OCI-LY3 (cell line): ENCODE results near the gene DGKB.

ENCODE experiments used
- EZH2phosphoT487 ChIP-seq: fragments of 200-600 bp; shearing (Covaris generic); IDR thresholded peaks from 2 replicates; pipeline ENCODE4 v1.6.1; 2018; ENCODE audit warnings: antibody characterized with exemption, mixed run types, low read depth
- TF ChIP-seq, protein P1 (sequence below): fragments of 200-600, 300-600 bp; sonication (generic); IDR thresholded peaks from 2 replicates; pipeline ENCODE4 v1.5.1; 2014; ENCODE audit warnings: antibody characterized with exemption, low read length, low read depth

GRCh38 chr7:14714161-14714728 lies 188.3 kb downstream of the DGKB start:
- TF ChIP-seq, protein P1, sequence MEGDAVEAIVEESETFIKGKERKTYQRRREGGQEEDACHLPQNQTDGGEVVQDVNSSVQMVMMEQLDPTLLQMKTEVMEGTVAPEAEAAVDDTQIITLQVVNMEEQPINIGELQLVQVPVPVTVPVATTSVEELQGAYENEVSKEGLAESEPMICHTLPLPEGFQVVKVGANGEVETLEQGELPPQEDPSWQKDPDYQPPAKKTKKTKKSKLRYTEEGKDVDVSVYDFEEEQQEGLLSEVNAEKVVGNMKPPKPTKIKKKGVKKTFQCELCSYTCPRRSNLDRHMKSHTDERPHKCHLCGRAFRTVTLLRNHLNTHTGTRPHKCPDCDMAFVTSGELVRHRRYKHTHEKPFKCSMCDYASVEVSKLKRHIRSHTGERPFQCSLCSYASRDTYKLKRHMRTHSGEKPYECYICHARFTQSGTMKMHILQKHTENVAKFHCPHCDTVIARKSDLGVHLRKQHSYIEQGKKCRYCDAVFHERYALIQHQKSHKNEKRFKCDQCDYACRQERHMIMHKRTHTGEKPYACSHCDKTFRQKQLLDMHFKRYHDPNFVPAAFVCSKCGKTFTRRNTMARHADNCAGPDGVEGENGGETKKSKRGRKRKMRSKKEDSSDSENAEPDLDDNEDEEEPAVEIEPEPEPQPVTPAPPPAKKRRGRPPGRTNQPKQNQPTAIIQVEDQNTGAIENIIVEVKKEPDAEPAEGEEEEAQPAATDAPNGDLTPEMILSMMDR = no peak
- TF ChIP-seq EZH2phosphoT487 = no peak
